GM12874 (cell line): Measurements from ENCODE around the gene PLAC9.

ENCODE experiments used
- TF ChIP-seq, protein P1 (sequence below): IDR thresholded peaks from 2 replicates; pipeline ENCODE4 v1.5.1; 2011; ENCODE audit warnings: low read depth, mild to moderate bottlenecking, control low read depth, low read length, moderate library complexity; ENCODE audit not compliant: insufficient read depth

The PLAC9 gene

DNA sequence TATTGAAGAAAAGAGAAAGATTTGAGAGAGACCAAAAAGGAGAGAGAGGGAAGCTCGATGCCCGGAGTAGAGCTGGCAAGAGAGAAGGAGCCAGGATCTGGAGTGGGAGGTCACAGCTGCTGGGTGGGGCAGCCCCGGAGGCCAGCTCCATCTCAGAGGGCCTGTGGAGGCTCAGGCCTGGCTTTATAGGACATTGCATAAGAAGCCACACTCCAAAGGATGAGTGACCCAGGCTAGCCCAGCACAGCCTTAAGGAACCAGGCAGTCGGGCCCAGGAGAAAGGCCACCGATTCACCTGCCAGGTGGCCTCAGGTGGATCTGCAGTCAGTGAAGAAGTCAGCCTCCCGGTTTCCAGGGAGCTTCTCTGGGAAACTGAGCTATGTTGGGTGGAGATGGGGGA is 676 bp downstream of the PLAC9 start:
- TF ChIP-seq, protein P1, sequence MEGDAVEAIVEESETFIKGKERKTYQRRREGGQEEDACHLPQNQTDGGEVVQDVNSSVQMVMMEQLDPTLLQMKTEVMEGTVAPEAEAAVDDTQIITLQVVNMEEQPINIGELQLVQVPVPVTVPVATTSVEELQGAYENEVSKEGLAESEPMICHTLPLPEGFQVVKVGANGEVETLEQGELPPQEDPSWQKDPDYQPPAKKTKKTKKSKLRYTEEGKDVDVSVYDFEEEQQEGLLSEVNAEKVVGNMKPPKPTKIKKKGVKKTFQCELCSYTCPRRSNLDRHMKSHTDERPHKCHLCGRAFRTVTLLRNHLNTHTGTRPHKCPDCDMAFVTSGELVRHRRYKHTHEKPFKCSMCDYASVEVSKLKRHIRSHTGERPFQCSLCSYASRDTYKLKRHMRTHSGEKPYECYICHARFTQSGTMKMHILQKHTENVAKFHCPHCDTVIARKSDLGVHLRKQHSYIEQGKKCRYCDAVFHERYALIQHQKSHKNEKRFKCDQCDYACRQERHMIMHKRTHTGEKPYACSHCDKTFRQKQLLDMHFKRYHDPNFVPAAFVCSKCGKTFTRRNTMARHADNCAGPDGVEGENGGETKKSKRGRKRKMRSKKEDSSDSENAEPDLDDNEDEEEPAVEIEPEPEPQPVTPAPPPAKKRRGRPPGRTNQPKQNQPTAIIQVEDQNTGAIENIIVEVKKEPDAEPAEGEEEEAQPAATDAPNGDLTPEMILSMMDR = no peak

DNA sequence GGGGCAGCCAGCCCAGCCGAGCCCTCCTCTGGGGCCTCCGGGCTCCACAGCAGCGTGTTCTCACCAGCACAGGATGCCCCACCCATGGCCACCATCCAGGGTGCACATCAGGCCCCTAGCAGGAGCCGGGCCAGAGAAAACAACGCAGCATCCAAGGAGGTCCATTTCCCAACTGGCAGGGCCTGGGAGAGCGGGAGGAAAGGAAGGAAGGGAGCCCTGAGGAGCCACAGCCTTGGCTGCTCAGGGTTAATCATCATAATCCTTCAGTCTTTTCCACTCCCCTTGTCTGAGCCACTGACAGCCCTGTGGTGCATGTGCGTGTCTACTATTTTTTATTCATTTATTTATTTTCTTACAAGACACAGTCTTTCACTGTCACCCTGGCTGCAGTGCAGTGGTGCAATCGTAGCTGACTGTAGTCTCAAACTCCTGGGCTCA is 3.6 kb downstream of the PLAC9 start:
- TF ChIP-seq, protein P1 = no peak

DNA sequence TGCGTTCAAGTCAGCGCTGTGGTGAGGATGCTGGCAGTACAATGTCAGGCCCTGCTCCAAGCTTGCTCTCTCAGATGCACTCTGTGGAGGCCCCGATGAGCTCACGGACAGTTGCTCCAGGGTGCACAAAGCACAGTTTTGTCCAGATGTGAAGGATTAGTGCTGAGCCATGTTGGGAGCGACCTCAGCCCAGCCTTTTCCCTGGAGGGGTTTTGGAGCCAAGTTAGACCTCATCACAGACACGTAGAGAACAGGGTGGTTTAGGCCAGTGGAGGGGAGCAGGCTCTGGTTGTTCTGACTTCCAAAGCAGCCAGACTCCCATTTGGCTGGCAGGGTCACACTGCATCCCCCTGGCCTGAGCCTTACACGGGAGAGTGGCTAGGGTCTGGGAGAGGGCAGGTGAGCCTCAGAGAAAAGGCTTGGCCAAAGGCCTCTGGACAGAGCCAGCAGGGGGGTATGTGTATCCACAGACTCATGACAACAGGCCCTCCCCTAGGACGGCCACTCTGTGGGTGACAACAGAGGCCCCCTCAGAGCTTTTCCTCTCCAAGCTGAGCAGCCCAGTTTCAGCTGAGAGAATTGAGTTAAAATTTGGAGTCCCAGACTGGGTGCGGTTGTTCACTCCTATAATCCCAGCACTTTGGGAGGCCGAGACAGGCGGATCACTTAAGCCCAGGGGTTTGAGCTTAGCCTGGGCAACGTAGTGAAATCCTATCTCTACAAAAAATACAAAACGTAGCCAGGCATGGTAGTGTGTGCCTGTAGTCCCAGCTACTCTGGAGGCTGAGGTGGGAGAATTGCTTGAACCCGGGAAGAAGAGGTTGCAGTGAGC is 4.7 kb downstream of the PLAC9 start:
- TF ChIP-seq, protein P1 = no peak

DNA sequence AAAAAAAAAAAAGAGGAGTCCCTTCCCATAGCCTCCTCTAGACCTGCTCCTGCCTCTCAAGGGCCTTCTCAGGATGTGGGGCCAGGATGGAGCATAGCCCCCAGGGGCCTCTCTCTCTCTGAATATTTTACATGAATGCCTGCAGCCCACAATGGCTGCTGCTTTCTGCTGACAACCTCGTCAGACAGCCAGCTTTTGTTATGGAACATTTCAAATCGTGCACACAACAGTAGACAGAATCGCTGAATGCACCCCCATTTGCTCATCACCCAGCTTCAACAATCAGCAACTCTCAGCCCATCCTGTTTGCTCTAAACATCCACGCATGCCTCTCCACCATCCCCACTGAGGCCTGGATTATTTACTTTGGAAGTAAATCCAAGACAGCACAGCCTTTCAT is 5.4 kb downstream of the PLAC9 start:
- TF ChIP-seq, protein P1 = no peak

DNA sequence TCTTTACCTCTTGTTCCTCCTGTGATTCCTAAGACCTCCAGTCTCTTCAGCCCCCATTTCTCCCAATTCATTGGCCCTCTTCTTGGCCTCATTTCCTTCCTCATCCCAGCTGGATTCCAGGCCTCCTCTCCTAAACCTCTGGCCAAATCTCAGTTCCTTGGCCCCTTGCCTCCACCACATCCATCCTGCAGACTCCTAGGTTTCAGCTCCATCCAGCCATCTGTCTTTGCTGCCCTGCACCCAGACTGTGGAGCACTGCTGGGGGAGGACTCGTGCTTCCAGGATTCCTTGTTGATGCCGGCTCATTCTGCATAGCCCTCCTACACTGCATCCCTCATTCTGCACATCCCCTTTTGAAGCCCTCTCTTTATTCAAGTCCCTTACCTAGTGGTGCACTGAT is 6.7 kb downstream of the PLAC9 start:
- TF ChIP-seq, protein P1 = no peak

DNA sequence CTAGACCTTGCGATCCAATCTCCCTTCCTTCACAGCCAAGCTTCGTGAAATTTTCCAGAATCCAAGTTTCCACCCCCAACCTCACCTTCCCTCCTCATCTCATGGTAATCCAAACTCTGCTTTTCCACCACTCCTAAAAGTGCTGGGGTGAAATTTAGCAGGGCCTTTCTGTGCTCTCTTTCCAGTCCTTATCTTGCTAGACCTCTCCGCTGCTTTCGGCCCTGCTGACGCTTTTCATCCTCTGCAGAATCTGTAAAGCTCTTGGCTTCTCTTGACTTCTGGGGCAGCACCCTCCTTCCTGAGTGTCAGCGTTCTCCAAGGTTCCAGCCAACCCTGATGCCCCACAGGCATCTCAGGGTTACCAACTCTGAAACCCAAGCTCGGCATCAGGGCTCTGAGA is 7.7 kb downstream of the PLAC9 start:
- TF ChIP-seq, protein P1 = no peak

DNA sequence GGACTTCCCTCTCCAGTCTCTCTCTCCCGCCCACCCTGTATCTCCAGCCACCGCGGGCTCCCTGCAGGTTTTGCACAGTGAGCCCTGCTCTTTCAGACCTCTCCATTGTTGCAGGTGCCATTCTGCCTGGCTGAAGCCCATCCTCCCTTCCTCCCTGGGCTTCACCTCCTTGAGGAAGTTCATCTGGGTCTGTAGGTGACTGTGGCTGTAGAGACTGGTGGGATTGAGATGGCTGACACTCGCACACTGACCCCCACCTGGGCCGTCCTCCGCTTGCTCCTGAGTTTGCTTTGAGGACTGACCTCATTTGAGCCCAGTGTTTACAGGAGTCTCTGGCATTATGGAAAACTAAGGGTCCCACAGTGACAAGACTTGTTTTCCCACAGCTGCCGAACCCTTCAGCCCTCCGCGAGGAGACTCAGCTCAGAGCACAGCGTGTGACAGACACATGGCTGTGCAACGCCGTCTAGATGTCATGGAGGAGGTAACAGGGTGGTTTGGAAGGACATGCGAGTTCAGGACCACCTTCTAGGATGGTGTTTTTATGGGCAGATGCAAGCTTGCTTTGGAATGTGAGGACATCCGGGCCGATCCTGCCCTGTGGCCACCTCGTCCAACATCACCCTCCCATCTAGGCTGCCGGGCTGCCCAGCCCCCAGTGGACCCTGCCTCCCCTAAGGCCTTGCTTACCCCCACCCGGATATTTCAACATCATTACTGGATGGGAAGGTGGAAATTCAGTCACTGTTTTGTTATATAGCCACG is 9.3 kb downstream of the PLAC9 start:
- TF ChIP-seq, protein P1 = no peak
